ENCODE data around the gene CRAMP1.
"Not testable (repeated sequence)": the region's sequence is repeated elsewhere in the genome, so short reads cannot be mapped to it uniquely, and the experiment has no call there.

CRAMP1 gene

DNA sequence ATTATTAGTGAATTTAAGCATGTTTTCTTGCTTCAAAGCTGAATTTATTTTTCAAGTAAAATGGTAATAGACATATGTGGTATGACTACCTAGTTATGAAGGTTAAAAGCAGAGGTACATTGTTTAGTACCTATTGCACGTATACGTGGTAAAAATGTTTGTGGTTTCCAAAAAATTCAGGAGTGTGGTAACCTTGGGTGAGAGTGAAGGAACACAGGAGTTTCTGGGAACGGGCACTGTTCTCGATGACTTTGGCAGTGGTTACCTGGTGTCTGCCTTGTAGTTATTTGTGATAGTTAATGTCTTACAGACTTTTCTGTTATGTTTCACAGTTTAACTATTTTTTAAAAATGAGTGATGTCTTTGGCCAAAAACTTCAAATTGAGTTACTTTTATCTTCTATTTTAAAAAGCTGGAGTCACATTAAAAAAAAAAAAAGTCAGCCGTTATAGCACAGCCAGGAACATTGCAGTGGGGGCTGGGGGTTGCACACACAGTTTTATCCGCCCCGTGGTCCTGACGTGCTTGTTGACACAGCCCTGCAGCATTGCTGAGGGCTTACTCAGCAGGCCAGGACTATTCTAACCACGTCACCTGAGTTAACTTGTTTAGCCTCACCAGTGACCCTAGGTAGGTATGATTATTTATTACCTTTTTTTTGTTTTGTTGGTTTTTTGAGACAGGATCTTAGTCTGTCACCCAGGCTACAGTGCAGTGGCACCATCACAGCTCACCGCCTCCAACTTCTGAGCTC is 76.8 kb downstream of the CRAMP1 start:
- no peak for DNase-seq

DNA sequence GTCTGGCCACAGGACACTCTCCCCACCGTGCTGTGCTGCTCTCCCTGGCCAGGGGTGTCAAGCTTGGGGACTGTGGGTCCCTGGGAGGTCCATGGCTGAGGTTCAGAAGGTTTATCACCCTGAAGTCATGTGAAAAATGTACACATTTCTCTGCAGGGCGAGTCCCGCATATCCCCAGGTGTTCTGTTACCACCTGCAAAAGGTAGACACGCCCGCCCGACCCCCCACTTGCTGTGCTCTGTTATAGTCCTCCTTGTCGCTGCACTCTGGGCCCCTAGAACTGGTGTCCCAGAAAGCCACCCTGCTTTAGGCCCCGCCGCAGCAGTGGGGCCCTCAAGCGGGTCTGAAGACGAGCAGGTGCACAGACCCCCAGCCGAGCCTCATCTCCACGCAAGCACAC is 77.7 kb downstream of the CRAMP1 start:
- no peak for DNase-seq

DNA sequence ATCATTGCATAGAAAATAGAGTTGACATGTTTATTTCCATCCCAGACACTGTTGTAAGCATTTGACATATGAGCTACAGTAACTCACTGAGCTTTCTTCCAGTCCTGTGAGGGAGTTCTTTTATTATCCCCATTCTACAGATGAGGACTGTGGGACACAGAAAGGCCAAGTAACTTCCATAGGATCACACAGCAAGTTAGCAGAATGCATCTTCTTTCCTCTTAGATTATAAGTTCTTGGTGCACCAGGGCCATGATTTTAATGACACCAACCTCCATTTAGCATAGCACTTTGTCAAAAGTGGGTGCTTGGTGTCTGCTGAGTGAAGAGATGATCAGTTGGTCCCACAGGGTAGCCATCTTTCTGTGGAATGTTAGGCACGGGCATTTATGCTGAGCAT is 78.7 kb downstream of the CRAMP1 start:
- DNase-seq = no peak

DNA sequence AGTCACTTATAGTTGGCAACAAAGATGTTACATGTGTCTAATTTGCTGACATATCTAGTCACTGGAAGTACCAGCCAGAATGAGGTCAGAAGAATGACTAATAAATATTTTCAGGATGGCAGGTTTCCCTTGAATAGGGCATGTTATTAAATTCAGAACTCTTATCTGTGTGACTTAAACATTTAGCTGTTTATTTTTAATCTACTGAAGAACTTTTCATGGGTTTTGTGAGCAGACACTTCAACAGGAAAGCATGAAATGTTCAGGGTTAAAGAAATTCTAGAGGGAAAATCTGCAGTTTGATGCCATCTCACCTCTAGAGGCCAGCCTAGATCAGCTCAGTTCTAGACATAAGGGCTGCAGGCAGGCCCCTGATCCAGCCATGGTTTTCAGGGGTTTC is 79.1 kb downstream of the CRAMP1 start:
- no peak for DNase-seq

DNA sequence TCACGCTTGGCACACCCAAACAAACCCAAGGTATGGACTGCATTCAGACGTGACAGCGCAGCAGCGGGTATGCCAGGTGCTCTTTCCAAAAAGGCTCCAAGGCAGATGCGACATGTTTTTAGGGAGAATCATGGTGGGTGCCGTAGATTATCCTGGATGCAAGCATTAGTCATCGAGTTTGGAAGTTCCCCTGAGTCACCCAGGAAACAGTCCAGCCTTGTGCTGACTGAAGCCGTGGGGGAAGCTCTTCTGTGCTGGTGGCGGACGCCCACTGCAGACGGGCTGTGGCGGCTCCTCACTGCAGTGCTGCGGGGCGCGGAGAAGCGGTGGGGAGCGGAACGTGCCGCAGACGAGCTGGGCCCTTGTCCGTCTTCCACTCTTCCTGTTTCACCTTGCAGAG is 79.8 kb downstream of the CRAMP1 start:
- no peak for DNase-seq

DNA sequence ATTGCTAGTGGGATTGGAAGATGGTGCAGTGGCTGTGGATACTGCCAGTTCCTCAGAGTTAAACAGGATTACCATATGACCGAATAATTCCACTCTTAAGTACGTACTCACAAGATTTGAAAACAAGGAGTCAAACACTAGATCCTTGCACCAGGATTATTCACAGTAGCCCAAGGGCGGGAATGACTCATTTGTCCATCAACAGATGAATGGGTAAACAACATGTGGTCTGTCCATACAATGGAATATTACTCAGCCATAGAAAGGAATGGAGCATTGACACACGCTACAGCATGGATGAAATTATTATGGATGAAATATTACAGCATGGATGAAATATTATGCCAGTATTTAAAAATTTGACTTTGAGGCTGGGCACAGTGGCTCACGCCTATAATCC is 84.7 kb downstream of the CRAMP1 start:
- DNase-seq = no peak

DNA sequence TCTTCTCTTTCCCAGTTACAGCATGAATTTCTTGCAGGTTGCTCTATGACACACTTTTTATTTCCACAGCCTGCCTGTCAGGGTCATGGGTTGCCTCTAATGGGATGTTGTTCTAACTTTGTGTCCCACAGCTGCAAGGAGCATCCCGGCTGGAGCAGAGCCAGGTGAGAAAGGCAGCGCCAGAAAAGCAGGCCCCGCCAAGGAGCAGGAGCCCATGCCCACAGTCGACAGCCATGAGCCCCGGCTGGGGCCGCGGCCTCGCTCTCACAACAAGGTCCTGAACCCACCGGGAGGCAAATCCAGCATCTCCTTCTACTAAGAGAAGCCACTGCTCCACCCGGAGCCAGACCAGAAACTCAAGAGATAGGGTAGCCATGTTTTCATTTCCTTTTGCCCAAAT is 86.5 kb downstream of the CRAMP1 start:
- no peak for DNase-seq

DNA sequence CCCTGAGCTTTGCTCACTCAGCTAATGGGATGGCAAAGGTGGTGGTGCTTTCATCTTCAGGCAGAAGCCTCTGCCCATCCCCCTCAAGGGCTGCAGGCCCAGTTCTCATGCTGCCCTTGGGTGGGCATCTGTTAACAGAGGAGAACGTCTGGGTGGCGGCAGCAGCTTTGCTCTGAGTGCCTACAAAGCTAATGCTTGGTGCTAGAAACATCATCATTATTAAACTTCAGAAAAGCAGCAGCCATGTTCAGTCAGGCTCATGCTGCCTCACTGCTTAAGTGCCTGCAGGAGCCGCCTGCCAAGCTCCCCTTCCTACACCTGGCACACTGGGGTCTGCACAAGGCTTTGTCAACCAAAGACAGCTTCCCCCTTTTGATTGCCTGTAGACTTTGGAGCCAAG is 88.1 kb downstream of the CRAMP1 start:
- no peak for DNase-seq

DNA sequence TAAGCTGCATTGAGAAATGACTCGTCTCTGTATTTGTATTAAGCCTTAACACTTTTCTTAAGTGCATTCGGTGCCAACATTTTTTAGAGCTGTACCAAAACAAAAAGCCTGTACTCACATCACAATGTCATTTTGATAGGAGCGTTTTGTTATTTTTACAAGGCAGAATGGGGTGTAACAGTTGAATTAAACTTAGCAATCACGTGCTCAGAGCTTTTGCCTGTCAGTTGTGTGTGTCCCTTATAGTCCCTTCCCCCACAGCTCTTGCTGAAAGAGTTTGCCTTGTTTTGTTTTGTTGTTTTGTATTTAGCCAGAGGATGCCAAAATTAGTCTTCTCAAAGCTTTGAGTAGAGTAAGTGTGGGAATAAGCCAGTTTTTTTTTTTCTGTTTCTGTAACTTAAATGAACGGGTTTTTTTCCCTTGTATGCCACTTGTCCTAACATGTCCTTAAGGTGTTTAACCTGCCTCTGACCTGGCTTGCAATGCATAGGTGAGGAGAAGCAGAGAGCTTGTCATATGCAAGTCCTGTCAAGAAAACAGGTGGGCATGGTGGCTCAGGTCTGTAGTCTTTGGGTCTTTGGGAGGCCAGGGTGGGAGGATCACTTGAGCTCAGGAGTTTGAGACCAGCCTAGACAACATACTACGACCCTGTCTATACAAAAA is 89.2 kb downstream of the CRAMP1 start:
- no peak for DNase-seq

DNA sequence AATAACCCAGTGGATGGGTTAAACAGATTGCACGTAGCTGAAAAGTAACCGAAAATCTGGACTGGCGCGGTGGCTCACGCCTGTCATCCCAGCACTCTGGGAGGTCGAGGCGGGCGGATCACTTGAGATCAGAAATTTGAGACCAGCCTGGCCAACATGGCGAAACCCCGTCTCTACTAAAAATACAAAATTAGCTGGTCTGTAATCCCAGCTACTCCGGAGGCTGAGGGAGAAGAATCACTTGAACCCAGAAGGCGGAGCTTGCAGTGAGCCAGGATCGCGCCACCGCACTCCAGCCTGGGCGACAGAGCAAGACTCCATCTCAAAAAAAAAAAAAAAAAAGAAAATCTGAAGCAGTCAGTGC is 93.1 kb downstream of the CRAMP1 start:
- not testable (repeated sequence) for DNase-seq

DNA sequence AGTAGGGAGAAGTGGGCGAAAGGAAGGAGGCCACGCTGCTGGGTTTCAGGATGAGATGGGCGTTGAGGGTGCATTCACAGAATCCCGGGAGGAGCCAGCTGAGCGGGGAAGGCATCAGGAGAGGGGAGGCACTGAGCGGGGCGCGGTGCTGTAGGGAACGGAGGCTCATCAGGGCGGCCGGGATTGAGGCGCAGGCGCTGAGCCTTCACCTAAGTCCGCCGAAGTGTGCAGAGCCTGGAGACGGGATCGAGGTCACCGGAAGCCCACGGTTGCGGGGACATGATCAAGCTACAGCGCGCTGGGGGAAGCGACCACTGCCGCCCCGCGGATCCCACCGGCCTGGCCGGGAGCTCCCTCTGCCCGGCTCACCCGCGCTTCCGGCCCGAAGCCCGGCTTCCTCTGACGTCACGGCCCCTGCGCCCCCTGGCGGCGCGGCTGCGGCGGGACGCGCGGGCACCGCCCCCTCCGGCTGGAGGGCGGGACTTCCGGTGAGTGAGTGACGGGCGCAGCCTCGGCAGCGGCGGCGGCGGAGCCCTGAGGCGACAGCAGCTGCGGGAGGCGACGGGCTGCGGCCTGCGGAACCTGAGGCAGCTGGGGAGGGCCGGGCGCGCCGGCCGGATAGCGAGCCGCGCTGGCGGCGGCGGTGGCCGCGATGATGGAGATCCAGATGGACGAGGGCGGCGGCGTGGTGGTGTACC is 93.7 kb downstream of the CRAMP1 start, which contains the start of gene MAPK8IP3:
Gene MAPK8IP3, plus strand, starts transcription at position 508 of the 698 bp plus-strand sequence. Its CDS starts 145 bp downstream, at position 653.
- peak; percentile 92 to 94 (median 94) for DNase-seq

DNA sequence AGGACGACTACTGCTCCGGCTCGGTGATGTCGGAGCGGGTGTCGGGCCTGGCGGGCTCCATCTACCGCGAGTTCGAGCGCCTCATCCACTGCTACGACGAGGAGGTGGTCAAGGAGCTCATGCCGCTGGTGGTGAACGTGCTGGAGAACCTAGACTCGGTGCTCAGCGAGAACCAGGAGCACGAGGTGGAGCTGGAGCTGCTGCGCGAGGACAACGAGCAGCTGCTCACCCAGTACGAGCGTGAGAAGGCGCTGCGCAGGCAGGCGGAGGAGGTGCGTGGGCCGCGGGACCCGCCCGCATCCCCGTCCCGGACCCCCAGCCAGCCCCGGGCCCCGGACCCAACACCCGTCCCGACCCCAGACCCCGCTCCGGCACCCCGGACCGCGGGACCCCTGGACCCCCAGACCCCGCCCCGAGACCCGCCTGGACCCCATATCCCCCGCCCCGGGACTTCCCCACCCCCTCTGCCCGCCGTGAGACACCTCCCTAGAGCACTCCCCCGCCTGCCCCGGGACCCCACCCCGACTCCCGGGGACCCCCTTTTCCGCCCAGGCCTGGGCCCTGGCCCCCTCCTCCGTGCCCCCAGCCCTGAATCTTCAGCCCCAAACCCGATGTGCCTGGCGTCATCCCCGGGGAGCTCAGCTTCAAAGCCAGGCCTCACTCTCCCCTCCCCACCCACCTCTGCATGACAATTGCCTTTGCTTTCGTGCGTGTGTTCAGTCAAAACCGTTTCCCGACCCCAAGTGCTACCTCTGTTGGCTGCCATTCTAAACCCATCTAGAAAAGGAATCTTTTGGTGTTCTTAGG is 94.4 kb downstream of the CRAMP1 start:
- peak in 2 of 4 experiments; percentile 9 to 10 for DNase-seq

DNA sequence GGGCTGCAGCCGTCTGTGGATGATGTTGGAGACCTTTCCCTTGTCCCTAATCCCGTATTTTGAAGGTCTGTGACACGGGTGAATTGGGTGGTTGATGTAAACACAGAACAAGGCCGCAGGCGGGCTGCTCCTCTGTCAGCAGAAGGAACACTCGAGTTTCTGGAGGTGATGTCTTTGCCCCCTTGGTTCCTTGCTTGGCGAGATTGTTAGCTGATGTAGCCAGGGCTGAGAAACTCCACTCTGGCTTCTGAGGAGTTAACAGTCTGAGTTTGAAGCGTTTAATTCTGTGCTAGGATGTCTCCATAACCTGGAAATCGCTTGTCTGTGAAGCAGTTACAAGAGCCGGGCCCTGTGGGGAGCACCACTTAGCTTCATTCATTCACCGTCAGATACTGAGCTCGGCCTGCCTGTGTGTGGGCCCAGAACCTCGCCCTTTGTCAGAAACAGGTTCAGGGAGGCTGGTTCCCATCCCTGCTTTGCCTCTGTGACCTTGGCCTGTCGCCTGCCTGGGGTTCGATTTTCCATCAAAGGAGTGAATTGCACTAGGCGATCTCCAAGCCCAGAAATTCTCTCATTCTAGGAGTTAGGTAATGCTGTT is 95.1 kb downstream of the CRAMP1 start:
- DNase-seq = no peak

DNA sequence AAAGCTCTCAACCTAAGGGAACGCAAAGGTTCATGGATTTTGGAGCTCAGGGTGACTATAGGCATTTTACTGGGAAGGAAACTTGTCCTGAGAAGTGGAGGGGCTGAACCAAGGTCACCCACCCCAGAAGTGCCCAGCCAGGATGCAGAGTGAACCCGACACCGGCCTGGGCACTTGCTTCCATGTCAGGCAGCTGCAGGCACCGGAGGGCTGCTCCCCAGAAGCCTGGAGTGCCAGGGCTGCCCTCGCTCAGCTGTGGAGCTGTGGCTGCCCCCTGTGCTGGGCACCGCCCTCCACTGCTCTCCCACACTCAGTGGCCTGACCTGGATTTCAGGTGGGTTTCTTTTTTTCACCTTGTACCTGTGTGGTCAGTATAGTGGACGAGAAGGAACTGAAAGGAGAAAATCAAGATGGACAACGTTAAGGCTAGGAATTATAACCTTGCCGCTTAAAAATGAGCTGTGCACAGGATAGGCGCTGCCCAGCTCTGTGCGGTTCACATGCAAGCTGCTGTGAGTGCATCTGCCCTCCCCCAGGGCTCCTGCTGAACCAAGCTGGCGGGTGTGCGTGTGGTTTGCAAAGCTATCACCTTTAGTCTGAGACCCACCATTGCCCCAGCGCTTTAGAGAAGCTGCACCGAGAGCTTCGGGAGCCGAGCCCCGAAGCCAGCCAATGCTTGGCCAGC is 96.1 kb downstream of the CRAMP1 start:
- DNase-seq = no peak

DNA sequence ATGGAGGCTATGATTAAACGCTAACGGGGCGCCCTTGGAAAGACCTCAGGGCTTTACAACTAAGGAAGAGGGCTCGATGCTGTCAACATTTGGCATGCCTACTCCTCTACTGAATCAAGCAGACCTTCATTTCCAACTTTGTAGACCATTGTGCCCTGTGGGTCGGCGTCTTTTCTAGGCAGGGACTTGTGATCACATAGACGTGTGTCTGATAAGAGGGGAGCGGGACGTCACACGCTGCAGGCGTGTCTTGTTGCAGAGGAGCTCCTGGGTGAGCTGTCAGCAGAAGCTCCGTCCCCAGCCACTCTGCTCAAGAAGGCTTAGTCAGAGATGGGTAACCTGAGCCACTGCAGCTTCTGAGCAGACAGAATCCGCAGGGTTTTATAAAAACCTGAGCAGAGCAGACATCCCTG is 96.6 kb downstream of the CRAMP1 start:
- no peak for DNase-seq

DNA sequence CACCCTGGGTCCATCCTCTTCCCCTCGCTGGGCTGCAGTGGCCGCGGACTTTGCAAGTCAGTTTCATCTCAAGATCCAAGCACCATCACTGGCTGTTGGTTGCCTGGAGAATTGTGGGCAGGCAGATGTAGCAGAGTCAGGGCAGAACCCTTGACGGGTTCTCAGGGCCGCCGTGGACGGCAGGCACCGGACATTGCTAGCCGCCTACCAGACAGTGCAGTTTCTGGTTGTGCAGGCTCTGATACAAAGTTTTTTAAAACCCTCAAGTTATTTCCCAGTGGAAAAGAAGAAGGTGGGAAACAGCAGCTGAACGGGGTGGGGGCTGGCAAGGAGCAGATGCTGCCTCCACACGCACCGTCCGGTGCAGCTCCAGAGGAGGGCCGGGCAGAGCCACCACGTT is 97.2 kb downstream of the CRAMP1 start:
- DNase-seq = no peak

DNA sequence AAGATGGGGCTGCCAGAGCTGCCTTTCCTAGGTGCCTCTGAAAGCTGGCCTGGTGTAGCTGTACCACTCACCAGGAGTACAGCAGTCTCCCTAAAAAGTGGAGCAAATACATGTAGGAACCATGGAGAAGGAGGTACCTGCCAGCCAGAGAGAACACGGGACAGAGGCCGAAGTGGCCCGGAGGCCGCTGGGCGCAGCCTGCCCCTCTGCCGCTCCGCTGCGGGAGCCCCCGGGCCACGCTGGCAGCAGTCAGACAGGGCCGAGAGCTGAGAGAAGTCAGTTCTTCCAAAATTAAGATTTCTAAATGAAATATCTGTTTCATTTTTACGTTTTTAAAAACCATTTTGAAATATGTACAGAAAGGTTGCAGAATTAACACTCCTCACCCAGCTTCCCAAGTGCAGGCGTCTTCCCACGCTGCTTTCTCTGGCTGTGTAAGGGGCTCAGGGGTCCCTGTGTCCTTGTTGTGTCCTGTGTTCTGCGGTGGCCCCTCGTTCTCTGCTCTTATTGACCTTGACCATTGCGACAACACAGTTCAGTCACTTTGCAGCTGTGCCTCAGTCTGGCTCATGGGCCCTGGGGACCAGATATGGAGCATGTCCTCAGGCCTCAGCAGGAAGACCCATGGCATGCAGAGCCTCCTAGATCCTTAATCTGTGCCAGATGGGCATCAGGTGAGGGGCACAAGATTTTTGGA is 98.8 kb downstream of the CRAMP1 start:
- DNase-seq = no peak

DNA sequence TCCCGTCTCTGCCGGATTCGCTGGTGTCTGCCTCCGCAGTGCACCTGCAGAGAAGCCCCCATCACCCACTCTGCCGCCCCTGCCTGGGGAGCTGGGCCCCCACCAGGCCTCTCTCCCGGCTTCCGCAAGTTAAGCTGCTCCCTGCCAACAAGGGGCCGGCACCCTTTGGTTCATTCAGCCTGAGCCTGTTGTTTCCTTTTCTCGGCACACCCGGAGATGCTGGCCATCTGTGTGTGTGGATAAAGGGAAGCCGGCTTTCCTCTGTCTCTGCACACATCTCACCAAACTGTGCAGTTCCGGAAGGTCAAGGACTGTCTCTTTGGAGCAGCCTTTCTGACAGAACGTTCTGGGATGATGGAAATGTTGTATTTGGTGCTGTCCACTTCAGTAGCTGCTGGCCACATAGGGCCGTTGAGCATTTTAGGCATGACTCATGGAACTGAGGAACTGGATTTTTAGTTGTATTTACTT is 100.7 kb downstream of the CRAMP1 start:
- DNase-seq = no peak

DNA sequence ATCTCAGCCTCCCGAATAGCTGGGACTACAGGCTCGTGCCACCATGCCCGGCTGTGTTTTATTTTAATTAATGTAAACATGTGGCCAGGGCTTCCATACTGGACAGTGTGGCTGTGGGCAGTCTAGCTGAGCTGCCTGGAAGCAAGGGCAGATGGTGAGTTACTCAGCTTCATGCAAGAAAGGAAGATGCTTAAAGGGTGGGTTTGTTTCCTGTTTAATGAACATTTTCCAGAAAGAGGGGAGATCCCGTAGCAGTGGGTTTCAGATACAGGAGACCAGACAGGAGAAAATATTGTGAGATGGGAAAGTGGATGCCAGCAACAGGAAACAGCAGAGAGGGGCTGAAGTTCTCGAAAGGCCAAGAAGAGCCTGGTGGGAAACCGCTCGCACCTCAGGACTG is 101.2 kb downstream of the CRAMP1 start:
- no peak for DNase-seq

DNA sequence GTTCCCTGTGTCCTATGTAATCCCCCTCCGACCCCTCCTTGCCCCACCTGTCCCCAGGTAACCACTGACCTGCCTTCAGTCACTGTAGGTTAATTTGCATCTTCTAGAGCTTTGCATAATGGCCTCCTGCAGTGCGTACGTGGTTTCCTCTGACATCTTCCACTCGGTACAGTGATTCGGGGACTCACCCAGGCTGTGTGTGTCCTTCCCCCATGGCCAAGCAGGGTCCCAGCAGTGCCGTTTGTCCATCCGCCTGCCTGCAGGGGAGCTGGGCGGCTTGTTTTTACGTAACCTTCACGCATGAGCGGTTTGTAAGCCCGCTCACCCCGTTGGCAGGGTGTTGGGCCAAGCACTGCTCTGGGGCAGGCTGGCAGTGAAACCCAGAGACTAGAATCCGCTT is 101.8 kb downstream of the CRAMP1 start:
- no peak for DNase-seq

DNA sequence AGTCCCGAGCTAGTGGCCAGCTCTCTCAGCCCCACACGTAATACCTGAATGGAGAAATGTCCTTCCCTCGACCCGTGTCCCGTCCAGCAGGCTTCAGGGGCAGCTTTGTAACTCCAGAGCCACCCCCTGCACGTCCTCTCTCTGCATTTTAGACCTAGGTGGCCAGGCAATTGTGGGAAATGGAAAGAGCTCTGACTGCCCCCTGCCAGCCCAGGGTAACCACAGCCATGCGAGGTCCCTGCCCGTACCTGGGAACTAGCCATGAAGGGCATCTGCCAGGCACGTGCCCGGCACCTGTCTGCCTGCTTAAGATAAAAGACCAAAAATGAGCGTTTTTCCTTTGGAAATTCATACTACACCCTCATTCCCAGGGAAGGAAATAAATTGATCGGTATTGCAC is 103.1 kb downstream of the CRAMP1 start:
- no peak for DNase-seq

Measured in activated naive CD4-positive, alpha-beta T cell (primary cell).